K562 (cell line): ENCODE measurements around the gene PRKCB. TPM values are rescaled to one million over a fixed set of nuclear protein-coding genes. Genes with fewer than 3 reads are reported as not detected.

Experiments
- ADNP ChIP-seq: fragments of 200-800 bp; sonication (Bioruptor generic); IDR thresholded peaks from 2 replicates; pipeline ENCODE4 v1.6.1; 2016; ENCODE audit warnings: missing genetic modification characterization, missing compliant biosample characterization
- BACH1 ChIP-seq: fragments of 200-800 bp; sonication (Bioruptor generic); IDR thresholded peaks from 2 replicates; pipeline ENCODE4 v1.6.1; 2016; ENCODE audit warnings: missing genetic modification characterization, missing compliant biosample characterization
- BCOR ChIP-seq: fragments of 450-650 bp; IDR thresholded peaks from 2 replicates; pipeline ENCODE4 v1.6.1; 2016
- FOXA3 ChIP-seq, 2 experiments: fragments of 450-650 bp in 1 of 2; sonication (generic) in 1 of 2; formaldehyde crosslinking; IDR thresholded peaks in 1 of 2; conservative IDR thresholded peaks in 1 of 2; 2 replicates each; pipeline versions ENCODE4 v1.4.0 to v1.8.0; 2020 to 2022; ENCODE audit warnings: mild to moderate bottlenecking in 2 of 2, missing genetic modification reagents in 1 of 2
- GABPB1 ChIP-seq: sonication (generic); formaldehyde crosslinking; IDR thresholded peaks from 2 replicates; pipeline ENCODE4 v1.8.0; 2022; ENCODE audit warnings: mild to moderate bottlenecking, missing genetic modification reagents
- GATA2 ChIP-seq: sonication (generic); formaldehyde crosslinking; IDR thresholded peaks from 2 replicates; pipeline ENCODE4 v1.4.0; 2020; ENCODE audit warnings: mild to moderate bottlenecking, missing genetic modification reagents
- HDAC3 ChIP-seq: fragments of 450-650 bp; IDR thresholded peaks from 2 replicates; pipeline ENCODE4 v1.6.1; 2018; ENCODE audit warnings: borderline replicate concordance, mild to moderate bottlenecking, moderate library complexity; ENCODE audit not compliant: partially characterized antibody
- ILK ChIP-seq: fragments of 450-650 bp; IDR thresholded peaks from 2 replicates; pipeline ENCODE4 v1.6.1; 2016; ENCODE audit warnings: missing genetic modification characterization, low read depth, mild to moderate bottlenecking, missing compliant biosample characterization, moderate library complexity, borderline replicate concordance
- IRF2 ChIP-seq: sonication (generic); formaldehyde crosslinking; IDR thresholded peaks from 2 replicates; pipeline ENCODE4 v1.8.1; 2022; ENCODE audit warnings: mild to moderate bottlenecking, missing genetic modification reagents
- KLF16 ChIP-seq: IDR thresholded peaks from 2 replicates; pipeline ENCODE4 v1.6.1; 2016; ENCODE audit warnings: antibody characterized with exemption
- NR2C1 ChIP-seq, 2 experiments: fragments of 450-650 bp; IDR thresholded peaks; 2 replicates each; pipeline ENCODE4 v1.6.1; 2017; ENCODE audit warnings: mild to moderate bottlenecking in 2 of 2, antibody characterized with exemption in 1 of 2, inconsistent platforms in 1 of 2, missing compliant biosample characterization in 1 of 2, missing genetic modification characterization in 1 of 2
- POU5F1 ChIP-seq: fragments of 150-350 bp; IDR thresholded peaks from 2 replicates; pipeline ENCODE4 v1.6.1; 2014; ENCODE audit warnings: borderline replicate concordance, low read length, low read depth, mild to moderate bottlenecking; ENCODE audit not compliant: partially characterized antibody
- SRSF3 ChIP-seq: fragments of 200-400 bp; formaldehyde crosslinking; IDR thresholded peaks from 2 replicates; pipeline ENCODE4 v1.6.1; 2016; ENCODE audit warnings: mild to moderate bottlenecking, low read length, moderate library complexity; ENCODE audit not compliant: insufficient read depth
- TEAD2 ChIP-seq: fragments of 450-650 bp; IDR thresholded peaks from 2 replicates; pipeline ENCODE4 v1.6.1; 2016; ENCODE audit warnings: missing genetic modification characterization, control low read depth, missing compliant biosample characterization
- TRIM28 ChIP-seq: fragments of 450-650 bp; IDR thresholded peaks from 2 replicates; pipeline ENCODE4 v1.6.1; 2017
- ZBTB7A ChIP-seq: IDR thresholded peaks from 2 replicates; pipeline ENCODE4 v1.6.1; 2011; ENCODE audit warnings: low read depth, mild to moderate bottlenecking, low read length, moderate library complexity, borderline replicate concordance; ENCODE audit not compliant: control insufficient read depth
- ZKSCAN8 ChIP-seq: fragments of 200-800 bp; sonication (Bioruptor generic); IDR thresholded peaks from 2 replicates; pipeline ENCODE4 v1.6.1; 2016; ENCODE audit warnings: missing genetic modification characterization, missing compliant biosample characterization
- polyA plus RNA-seq, 8 experiments: library from polyadenylated mRNA; depleted of rRNA in 4 of 8; stranded (reverse) in 5 of 8; unstranded in 3 of 8; fragments of >200 nt; fragmentation: Nextera tagmentation in 2 of 8; fragmentation: Illumina TruSeq in 1 of 8; extraction: Ambion mirVana in 2 of 8; extraction: Trizol in 1 of 8; gene quantifications; 2 replicates each; pipeline versions ENCODE4 v1.2.1 to v1.2.3, GENCODE V29; 2011 to 2014; ENCODE audit warnings: inconsistent platforms in 1 of 8, missing spikeins in 1 of 8
- total RNA-seq, 7 experiments: library from RNA; depleted of rRNA in 6 of 7; stranded (reverse); fragments of >200 nt in 6 of 7; fragmentation: Illumina TruSeq in 2 of 7; extraction: Trizol in 2 of 7; gene quantifications; 2 replicates each; pipeline versions ENCODE4 v1.2.1 to v1.2.3, GENCODE V29; 2011 to 2021; ENCODE audit warnings: low replicate concordance in 1 of 7
- TF ChIP-seq, protein P1 (sequence below), 3 experiments: IDR thresholded peaks in 2 of 3; conservative IDR thresholded peaks in 1 of 3; 2 replicates each; pipeline ENCODE4 v1.5.1; 2011 to 2012; ENCODE audit warnings: low read length in 3 of 3, mild to moderate bottlenecking in 3 of 3, control low read depth in 2 of 3, improper control_type of control experiment in 1 of 3, inconsistent platforms in 1 of 3, low read depth in 1 of 3, mixed read lengths in 1 of 3, moderate library complexity in 1 of 3; ENCODE audit not compliant: insufficient read depth in 2 of 3
- TF ChIP-seq, protein P2 (sequence below): fragments of 450-650 bp; IDR thresholded peaks from 2 replicates; pipeline ENCODE4 v1.6.1; 2017; ENCODE audit warnings: mild to moderate bottlenecking, moderate library complexity
- TF ChIP-seq, protein P3 (sequence below): sonication (generic); formaldehyde crosslinking; IDR thresholded peaks from 2 replicates; pipeline ENCODE4 v1.8.0; 2022; ENCODE audit warnings: mild to moderate bottlenecking, missing genetic modification reagents
- TF ChIP-seq, protein P4 (sequence below): fragments of 450-650 bp; formaldehyde crosslinking; IDR thresholded peaks from 2 replicates; pipeline ENCODE4 v1.4.0; 2020; ENCODE audit warnings: mild to moderate bottlenecking, mixed read lengths

Gene PRKCB
- total and polyA plus RNA-seq, 9 of the 15 experiments (the other 6 are each of a cell fraction or from before 2014, with no cell fraction given) = 49.9 to 276 (median 148) TPM

DNA sequence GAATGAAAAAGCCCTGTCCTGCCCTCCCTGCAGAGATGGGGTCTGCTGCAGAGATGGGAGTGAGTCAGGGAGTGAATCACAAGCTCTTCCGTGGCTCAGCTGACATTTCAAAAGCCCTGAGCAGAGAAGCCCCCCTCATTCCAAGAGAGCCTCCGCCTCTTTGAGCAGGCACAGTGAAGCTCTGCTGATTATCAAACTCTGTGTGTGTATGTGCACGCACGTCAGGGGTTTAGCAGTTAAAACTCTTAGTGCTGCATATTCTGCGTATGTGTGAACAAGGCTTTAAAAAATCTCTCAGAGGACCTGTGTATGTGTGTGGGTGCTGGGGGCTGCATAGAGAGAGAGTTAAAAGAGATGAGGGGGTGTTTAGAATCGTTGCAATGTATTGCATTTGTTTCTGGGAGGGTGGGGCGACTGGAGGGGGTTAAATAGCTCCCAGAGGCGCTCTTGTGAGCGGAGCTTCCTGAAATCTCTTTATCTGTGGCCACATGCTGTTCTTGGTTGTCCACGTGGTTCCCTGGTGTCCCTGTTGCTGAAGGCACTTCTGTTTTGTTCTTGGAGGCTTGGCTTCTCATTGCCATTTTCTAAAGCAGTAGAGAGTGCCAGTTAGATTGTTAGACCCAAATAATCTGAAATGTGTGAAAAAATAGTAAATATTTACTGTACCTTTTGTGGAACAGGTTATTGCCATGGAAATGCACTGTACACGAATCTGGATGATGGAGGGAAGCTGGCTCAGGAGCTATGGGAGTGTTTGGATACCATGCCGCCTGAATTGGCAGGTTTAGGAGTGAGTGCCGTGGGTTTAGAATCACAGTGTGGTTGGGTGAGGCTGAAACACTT is 116.6 kb downstream of the PRKCB start (continued):
- TF ChIP-seq ILK = no peak
- TF ChIP-seq TEAD2 = peak; percentile 57; the same call in 1 of the 2 replicates
- TF ChIP-seq, protein P1, sequence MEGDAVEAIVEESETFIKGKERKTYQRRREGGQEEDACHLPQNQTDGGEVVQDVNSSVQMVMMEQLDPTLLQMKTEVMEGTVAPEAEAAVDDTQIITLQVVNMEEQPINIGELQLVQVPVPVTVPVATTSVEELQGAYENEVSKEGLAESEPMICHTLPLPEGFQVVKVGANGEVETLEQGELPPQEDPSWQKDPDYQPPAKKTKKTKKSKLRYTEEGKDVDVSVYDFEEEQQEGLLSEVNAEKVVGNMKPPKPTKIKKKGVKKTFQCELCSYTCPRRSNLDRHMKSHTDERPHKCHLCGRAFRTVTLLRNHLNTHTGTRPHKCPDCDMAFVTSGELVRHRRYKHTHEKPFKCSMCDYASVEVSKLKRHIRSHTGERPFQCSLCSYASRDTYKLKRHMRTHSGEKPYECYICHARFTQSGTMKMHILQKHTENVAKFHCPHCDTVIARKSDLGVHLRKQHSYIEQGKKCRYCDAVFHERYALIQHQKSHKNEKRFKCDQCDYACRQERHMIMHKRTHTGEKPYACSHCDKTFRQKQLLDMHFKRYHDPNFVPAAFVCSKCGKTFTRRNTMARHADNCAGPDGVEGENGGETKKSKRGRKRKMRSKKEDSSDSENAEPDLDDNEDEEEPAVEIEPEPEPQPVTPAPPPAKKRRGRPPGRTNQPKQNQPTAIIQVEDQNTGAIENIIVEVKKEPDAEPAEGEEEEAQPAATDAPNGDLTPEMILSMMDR (IDR thresholded peaks at IDR 0.05 in 2 of 3, conservative IDR thresholded peaks at IDR 0.05 in 1 of 3; ENCODE audit: insufficient read depth in 2 of 3, low read depth in 1 of 3, low read length in 3 of 3) = peak in 1 of 3 experiments; percentile 2; a peak in 1 of 6 replicates
- TF ChIP-seq HDAC3 = no peak
- no peak for TF ChIP-seq IRF2
- TF ChIP-seq FOXA3 (CRISPR knock-in tag; conservative IDR thresholded peaks at IDR 0.05 in 1 of 2, IDR thresholded peaks at IDR 0.05 in 1 of 2) = peak in 1 of 2 experiments; percentile 64; a peak in 2 of 4 replicates
- TF ChIP-seq BCOR = no peak
- 0 out of 2 replicates have a peak, but pooled peaks have one; percentile 32 for TF ChIP-seq ADNP (tag)
- TF ChIP-seq TRIM28 = 0 out of 2 replicates have a peak, but pooled peaks have one; percentile 23
- TF ChIP-seq ZBTB7A = peak; percentile 70; the same call in 1 of the 2 replicates
- peak; percentile 22; the same call in 1 of the 2 replicates for TF ChIP-seq NR2C1 (IDR thresholded peaks at IDR 0.05)
- TF ChIP-seq NR2C1 (tag; IDR thresholded peaks at IDR 0.05) = peak; percentile 81; the same call in 1 of the 2 replicates
- TF ChIP-seq, protein P2, sequence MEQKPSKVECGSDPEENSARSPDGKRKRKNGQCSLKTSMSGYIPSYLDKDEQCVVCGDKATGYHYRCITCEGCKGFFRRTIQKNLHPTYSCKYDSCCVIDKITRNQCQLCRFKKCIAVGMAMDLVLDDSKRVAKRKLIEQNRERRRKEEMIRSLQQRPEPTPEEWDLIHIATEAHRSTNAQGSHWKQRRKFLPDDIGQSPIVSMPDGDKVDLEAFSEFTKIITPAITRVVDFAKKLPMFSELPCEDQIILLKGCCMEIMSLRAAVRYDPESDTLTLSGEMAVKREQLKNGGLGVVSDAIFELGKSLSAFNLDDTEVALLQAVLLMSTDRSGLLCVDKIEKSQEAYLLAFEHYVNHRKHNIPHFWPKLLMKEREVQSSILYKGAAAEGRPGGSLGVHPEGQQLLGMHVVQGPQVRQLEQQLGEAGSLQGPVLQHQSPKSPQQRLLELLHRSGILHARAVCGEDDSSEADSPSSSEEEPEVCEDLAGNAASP = no peak
- peak; percentile 85 for TF ChIP-seq GATA2 (CRISPR knock-in tag)
- TF ChIP-seq KLF16 = peak; percentile 45; the same call in 1 of the 2 replicates
- TF ChIP-seq SRSF3 = no peak
- no peak for TF ChIP-seq POU5F1
- TF ChIP-seq, protein P3, sequence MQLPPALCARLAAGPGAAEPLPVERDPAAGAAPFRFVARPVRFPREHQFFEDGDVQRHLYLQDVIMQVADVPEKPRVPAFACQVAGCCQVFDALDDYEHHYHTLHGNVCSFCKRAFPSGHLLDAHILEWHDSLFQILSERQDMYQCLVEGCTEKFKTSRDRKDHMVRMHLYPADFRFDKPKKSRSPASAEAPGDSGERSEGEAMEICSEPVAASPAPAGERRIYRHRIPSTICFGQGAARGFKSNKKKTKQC (CRISPR knock-in tag) = peak; percentile 14; the same call in 1 of the 2 replicates
- peak; percentile 79 for TF ChIP-seq BACH1 (tag)
- TF ChIP-seq, protein P4, sequence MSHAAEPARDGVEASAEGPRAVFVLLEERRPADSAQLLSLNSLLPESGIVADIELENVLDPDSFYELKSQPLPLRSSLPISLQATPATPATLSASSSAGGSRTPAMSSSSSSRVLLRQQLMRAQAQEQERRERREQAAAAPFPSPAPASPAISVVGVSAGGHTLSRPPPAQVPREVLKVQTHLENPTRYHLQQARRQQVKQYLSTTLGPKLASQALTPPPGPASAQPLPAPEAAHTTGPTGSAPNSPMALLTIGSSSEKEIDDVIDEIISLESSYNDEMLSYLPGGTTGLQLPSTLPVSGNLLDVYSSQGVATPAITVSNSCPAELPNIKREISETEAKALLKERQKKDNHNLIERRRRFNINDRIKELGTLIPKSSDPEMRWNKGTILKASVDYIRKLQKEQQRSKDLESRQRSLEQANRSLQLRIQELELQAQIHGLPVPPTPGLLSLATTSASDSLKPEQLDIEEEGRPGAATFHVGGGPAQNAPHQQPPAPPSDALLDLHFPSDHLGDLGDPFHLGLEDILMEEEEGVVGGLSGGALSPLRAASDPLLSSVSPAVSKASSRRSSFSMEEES = no peak
- peak; percentile 61 for TF ChIP-seq GABPB1 (CRISPR knock-in tag)
- TF ChIP-seq ZKSCAN8 = no peak; the same call in 1 of the 2 replicates
